T-cell (primary cell): ENCODE results near the gene CNTNAP2. TPM values are rescaled to one million over a fixed set of nuclear protein-coding genes. Genes with fewer than 3 reads are reported as not detected.

ENCODE experiments used
- ATAC-seq, 4 experiments: fragments of 200-7000 bp in 3 of 4; fragments of 150-1000 bp in 1 of 4; cut with Tn5 transposase; replicated peaks in 1 of 4; 1 replicate in 3 of 4; 2 replicates in 1 of 4; pipeline ENCODE4 v1.10.0; 2021; ENCODE audit warnings: moderate library complexity in 3 of 4, mild to moderate bottlenecking in 2 of 4, moderate number of reproducible peaks in 1 of 4
- CTCF ChIA-PET, 2 donors: fragments of 300-600 bp; sonication (Branson Sonifier 250); formaldehyde crosslinking; loops; one replicate each; lab custom pipeline; 2022; ENCODE audit warnings: antibody characterized with exemption in 2 of 2; lab: Charles Lee
- POLR2A ChIA-PET, 2 donors: fragments of 300-600 bp; sonication (Branson Sonifier 250); formaldehyde crosslinking; loops; one replicate each; lab custom pipeline; 2022; ENCODE audit warnings: antibody characterized with exemption in 2 of 2; lab: Charles Lee
- DNase-seq, 35 experiments: peaks; one replicate each; pipeline versions ENCODE4 v3.0.0 to v3.0.0-alpha.2; 2013 to 2023
- H3K27ac ChIP-seq: one replicate; pipeline ENCODE4 v1.5.1; 2013; ENCODE audit warnings: low read length
- H3K27me3 ChIP-seq, 2 experiments: replicated peaks in 1 of 2; 1 replicate in 1 of 2; 2 replicates in 1 of 2; pipeline versions ENCODE4 v1.6.1 to v1.7.0; 2013; ENCODE audit warnings: low read length in 1 of 2, mixed read lengths in 1 of 2; ENCODE audit not compliant: control insufficient read depth in 2 of 2, insufficient read depth in 2 of 2; ENCODE audit errors: extremely low read depth in 1 of 2
- H3K36me3 ChIP-seq, 2 donors: 1 replicate in 1 of 2; 2 replicates in 1 of 2; pipeline versions ENCODE4 v1.6.1 to v1.7.0; 2013; ENCODE audit warnings: low read length in 1 of 2; ENCODE audit not compliant: control insufficient read depth in 2 of 2, insufficient read depth in 1 of 2; ENCODE audit errors: extremely low read depth in 1 of 2
- H3K4me1 ChIP-seq, 2 experiments: 1 replicate in 1 of 2; 2 replicates in 1 of 2; pipeline versions ENCODE4 v1.6.1 to v1.7.0; 2013; ENCODE audit warnings: low read length in 2 of 2, mixed read lengths in 1 of 2; ENCODE audit not compliant: insufficient read depth in 2 of 2, control insufficient read depth in 1 of 2; ENCODE audit errors: extremely low read depth in 1 of 2
- H3K4me3 ChIP-seq, 2 donors: 1 replicate in 1 of 2; 2 replicates in 1 of 2; pipeline versions ENCODE4 v1.5.1 to v1.7.0; 2013; ENCODE audit warnings: mild to moderate bottlenecking in 2 of 2, low read length in 1 of 2, moderate library complexity in 1 of 2; ENCODE audit not compliant: control insufficient read depth in 1 of 2; ENCODE audit errors: extremely low read depth in 1 of 2
- H3K9me3 ChIP-seq: 2 replicates; pipeline ENCODE4 v1.7.0; 2013
- H3K27ac Mint-ChIP-seq, 2 donors: one replicate each; pipeline ENCODE4 v1.8.0; 2020 to 2021; ENCODE audit warnings: mild to moderate bottlenecking in 2 of 2, mixed read lengths in 2 of 2
- H3K27me3 Mint-ChIP-seq, 2 donors: one replicate each; pipeline ENCODE4 v1.8.0; 2021 to 2022; ENCODE audit warnings: mixed read lengths in 2 of 2
- H3K36me3 Mint-ChIP-seq: one replicate; pipeline ENCODE4 v1.8.0; 2021; ENCODE audit warnings: mixed read lengths
- H3K4me1 Mint-ChIP-seq, 3 donors: one replicate each; pipeline ENCODE4 v1.8.0; 2020 to 2022; ENCODE audit warnings: mixed read lengths in 3 of 3, mild to moderate bottlenecking in 1 of 3
- H3K4me3 Mint-ChIP-seq, 3 donors: one replicate each; pipeline ENCODE4 v1.8.0; 2020 to 2022; ENCODE audit warnings: mild to moderate bottlenecking in 3 of 3, mixed read lengths in 3 of 3, moderate library complexity in 3 of 3
- H3K9me3 Mint-ChIP-seq, 3 donors: one replicate each; pipeline ENCODE4 v1.8.0; 2020 to 2022; ENCODE audit warnings: mixed read lengths in 3 of 3
- WGBS: methylation state at CpG from one replicate; pipeline ENCODE4 v1.1.5; 2013; ENCODE audit warnings: missing lambda C conversion rate; ENCODE audit not compliant: insufficient coverage; 5-methylcytosine and 5-hydroxymethylcytosine counted together
- total RNA-seq, 35 experiments: library from RNA in 6 of 35; stranded (reverse) in 6 of 35; fragments of 120-200 nt in 1 of 35; gene quantifications; one replicate each; pipeline versions ENCODE4 v1.2.1 to v1.2.4 and lab custom pipeline; 2013 to 2026

Gene CNTNAP2
- total RNA-seq, 5 donors from 2014 or later (not counting 1 experiment from before 2014, with no cell fraction given) = 0.15 to 0.72 (median 0.21) TPM

DNA sequence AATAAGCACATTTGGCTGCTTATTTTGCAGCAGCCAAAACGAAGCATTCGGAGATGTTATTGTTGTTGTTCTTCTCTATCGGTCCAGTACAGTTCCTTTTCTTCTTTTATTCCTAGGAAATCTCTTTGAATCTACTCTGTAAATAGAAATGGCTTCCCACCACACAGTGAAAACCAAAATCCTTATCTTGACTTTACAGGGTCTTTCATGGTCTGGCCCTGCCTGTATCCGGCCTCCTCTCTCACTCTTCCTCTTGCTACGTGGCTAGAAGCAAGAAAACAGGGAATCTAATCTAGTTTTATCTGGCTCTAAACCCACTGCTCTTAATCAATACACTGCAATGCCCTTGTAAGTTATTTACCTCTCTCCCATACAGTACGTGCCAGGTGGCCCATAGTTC lies 1547.9 kb downstream of the CNTNAP2 start:
- Mint-ChIP-seq H3K36me3 (no peaks in the 10 kb centered on the region), H3K9me3 (peaks cover 11 to 15% (median 12%) of the 10 kb centered on the region in 3 donors), H3K4me1 (no peaks in the 10 kb centered on the region), H3K27ac (no peak overlapping the region), H3K27me3 (no peaks in the 10 kb centered on the region), H3K4me3 (no peak overlapping the region)
- CTCF ChIA-PET = no interaction called here
- Histone ChIP-seq H3K36me3 (no peaks in the 10 kb centered on the region), H3K4me3 (no peak overlapping the region), H3K27me3 (no peaks in the 10 kb centered on the region), H3K4me1 (no peaks in the 10 kb centered on the region), H3K27ac (no peak overlapping the region), H3K9me3 (no peaks in the 10 kb centered on the region)
- WGBS = 36% methylated on average over 3 of the region's 6 CpGs
- ATAC-seq (no peak), DNase-seq (no peak)
- POLR2A ChIA-PET = no interaction called here

DNA sequence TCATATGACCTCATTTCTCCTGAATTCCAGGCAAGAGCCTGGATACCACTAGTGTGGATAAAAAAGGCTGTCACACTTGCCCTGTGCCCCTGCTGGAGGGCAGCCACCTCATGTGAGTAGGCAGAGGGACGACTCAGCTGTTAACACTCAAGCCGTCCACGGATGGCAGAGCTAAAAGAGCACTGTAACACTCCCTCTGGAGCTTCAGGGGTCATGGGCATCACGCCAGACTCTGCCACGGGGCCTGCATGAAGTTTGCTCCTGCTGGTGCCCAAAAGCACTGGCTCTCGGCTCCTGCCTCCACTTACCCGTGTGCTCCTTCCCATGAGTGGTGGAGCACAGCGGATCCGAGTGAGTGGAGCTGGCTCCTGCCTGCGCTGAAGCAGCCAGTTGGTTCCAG lies 1554.2 kb downstream of the CNTNAP2 start:
- Histone ChIP-seq H3K27me3 (no peaks in the 10 kb centered on the region), H3K27ac (no peak overlapping the region), H3K36me3 (no peaks in the 10 kb centered on the region), H3K4me1 (no peaks in the 10 kb centered on the region), H3K9me3 (no peaks in the 10 kb centered on the region), H3K4me3 (no peak overlapping the region)
- ChIA-PET CTCF (no interaction called here), POLR2A (no interaction called here)
- DNase-seq (no peak), ATAC-seq (no peak)
- no peak overlapping the region for H3K4me3 Mint-ChIP-seq
- no peaks in the 10 kb centered on the region for H3K36me3 Mint-ChIP-seq
- H3K27me3 Mint-ChIP-seq = no peaks in the 10 kb centered on the region
- H3K9me3 Mint-ChIP-seq = peaks cover 3 to 10% (median 6%) of the 10 kb centered on the region in 3 donors
- H3K4me1 Mint-ChIP-seq = no peaks in the 10 kb centered on the region
- 83% methylated on average over 10 of the region's 10 CpGs for WGBS
- no peak overlapping the region for H3K27ac Mint-ChIP-seq

DNA sequence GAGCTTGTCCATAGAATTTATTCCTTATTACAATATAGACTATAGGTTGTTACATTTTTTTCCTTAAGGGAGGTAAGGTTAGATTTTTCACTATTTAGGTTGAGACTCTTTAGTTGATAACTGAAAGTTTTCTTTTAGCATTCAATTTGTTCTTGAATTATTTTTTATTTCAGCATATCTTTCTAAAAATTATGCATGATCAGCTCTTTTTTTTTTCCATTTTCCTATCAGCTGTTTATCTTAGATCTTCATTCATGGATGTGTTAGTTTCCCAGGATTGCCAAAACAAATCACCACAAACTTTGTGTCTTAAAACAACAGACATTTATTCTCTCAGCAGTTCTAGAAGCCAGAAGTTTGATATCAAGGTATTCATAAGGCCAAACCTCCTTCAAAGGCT lies 1558.1 kb downstream of the CNTNAP2 start:
- Histone ChIP-seq H3K27ac (no peak overlapping the region), H3K4me1 (no peaks in the 10 kb centered on the region), H3K9me3 (no peaks in the 10 kb centered on the region), H3K4me3 (no peak overlapping the region), H3K36me3 (no peaks in the 10 kb centered on the region), H3K27me3 (no peaks in the 10 kb centered on the region)
- ATAC-seq (no peak), DNase-seq (no peak)
- Mint-ChIP-seq H3K27me3 (no peaks in the 10 kb centered on the region), H3K9me3 (peaks cover 3 to 9% (median 4%) of the 10 kb centered on the region in 3 donors), H3K4me1 (no peaks in the 10 kb centered on the region), H3K36me3 (no peaks in the 10 kb centered on the region), H3K4me3 (no peak overlapping the region), H3K27ac (no peak overlapping the region)
- ChIA-PET POLR2A (no interaction called here), CTCF (no interaction called here)

DNA sequence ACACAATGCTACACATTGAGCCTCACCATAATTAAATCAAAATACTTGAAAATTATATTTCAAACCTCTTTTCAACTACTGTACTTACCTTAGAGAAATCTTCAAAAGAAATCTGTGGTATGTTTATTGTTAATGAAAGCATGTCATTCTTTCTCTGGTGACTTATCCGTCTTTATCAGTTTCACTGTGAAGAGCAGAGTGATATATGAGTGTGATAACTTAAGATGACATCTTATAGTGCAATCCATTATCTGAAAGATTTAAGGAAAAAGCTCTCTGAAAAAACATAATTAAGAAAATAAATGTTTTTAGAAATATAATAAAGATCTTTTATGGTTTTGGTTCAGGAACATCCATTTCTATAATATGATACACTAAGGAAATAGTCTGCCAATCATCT lies 1562.3 kb downstream of the CNTNAP2 start:
- H3K36me3 Mint-ChIP-seq = no peaks in the 10 kb centered on the region
- ChIA-PET POLR2A (no interaction called here), CTCF (no interaction called here)
- no peak overlapping the region for H3K4me3 Mint-ChIP-seq
- Histone ChIP-seq H3K4me1 (no peaks in the 10 kb centered on the region), H3K9me3 (no peaks in the 10 kb centered on the region), H3K27me3 (no peaks in the 10 kb centered on the region), H3K36me3 (no peaks in the 10 kb centered on the region), H3K4me3 (no peak overlapping the region), H3K27ac (no peak overlapping the region)
- no peak for ATAC-seq
- H3K27me3 Mint-ChIP-seq = no peaks in the 10 kb centered on the region
- no peak overlapping the region for H3K27ac Mint-ChIP-seq
- H3K4me1 Mint-ChIP-seq = no peaks in the 10 kb centered on the region
- WGBS = no CpG with 5 or more reads among the region's 1 CpG
- H3K9me3 Mint-ChIP-seq = peaks cover 4 to 9% (median 4%) of the 10 kb centered on the region in 3 donors
- DNase-seq = no peak

DNA sequence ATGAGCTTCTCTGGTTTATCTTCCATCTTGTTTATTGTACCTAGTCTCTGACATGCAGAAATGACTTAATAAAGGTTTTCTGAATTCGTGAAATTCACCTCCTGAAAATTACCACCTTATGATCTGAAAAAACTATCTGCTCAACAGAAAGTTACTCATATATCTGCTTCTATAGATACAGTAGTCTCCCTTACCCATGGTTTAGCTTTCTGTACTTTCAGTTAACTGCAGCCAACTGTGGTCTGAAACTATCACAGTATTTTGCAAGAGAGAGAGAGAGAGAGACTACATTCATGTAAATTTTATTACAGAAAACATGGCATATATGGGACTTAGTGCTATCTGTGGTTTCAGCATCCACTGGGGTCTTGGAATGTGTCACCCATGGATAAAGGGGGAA lies 1564.9 kb downstream of the CNTNAP2 start:
- ATAC-seq (no peak), DNase-seq (no peak)
- Histone ChIP-seq H3K4me1 (no peaks in the 10 kb centered on the region), H3K36me3 (no peaks in the 10 kb centered on the region), H3K27me3 (no peaks in the 10 kb centered on the region), H3K4me3 (no peak overlapping the region), H3K27ac (no peak overlapping the region), H3K9me3 (no peaks in the 10 kb centered on the region)
- WGBS = no CpG with 5 or more reads among the region's 1 CpG
- Mint-ChIP-seq H3K9me3 (peaks cover 4 to 9% (median 4%) of the 10 kb centered on the region in 3 donors), H3K4me1 (no peaks in the 10 kb centered on the region), H3K27me3 (no peaks in the 10 kb centered on the region), H3K36me3 (no peaks in the 10 kb centered on the region), H3K4me3 (no peak overlapping the region), H3K27ac (no peak overlapping the region)
- POLR2A ChIA-PET = no interaction called here
- CTCF ChIA-PET = no interaction called here

DNA sequence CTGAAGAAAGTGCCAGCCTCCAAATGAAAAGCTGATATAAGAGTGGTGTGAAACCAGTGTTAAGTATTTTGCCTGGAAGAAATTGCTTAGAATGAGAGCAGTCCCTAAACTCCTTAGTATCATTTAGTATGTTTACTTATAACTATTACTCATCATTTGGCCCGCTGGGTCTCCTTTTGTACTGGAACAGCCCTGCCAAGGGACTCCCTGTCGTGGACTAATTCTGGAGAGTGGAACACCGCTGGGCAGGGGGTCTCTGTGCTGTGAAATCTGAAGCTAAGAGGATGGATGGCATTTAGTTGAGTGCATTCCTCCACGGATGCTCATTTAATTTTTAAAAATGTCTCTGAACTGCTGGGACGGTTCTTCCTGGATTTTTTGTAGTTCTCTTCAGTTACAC lies 1584.1 kb downstream of the CNTNAP2 start:
- H3K4me1 ChIP-seq = no peaks in the 10 kb centered on the region
- H3K27me3 ChIP-seq = no peaks in the 10 kb centered on the region
- Mint-ChIP-seq H3K27me3 (no peaks in the 10 kb centered on the region), H3K9me3 (peaks cover 8 to 26% (median 23%) of the 10 kb centered on the region in 3 donors), H3K27ac (no peak overlapping the region), H3K36me3 (no peaks in the 10 kb centered on the region), H3K4me3 (no peak overlapping the region), H3K4me1 (no peaks in the 10 kb centered on the region)
- DNase-seq (no peak), ATAC-seq (no peak)
- CTCF ChIA-PET = no interaction called here
- 60% methylated on average over 1 of the region's 5 CpGs for WGBS
- H3K36me3 ChIP-seq = no peaks in the 10 kb centered on the region
- H3K27ac ChIP-seq = no peak overlapping the region
- POLR2A ChIA-PET = interaction anchor here in 1 of 2 donors (0.6 kb wide), 1 partner anchor 203 kb away, joined by 3 read pairs; no protein-coding TSS in a partner anchor
- no peaks in the 10 kb centered on the region for H3K9me3 ChIP-seq
- no peak overlapping the region for H3K4me3 ChIP-seq

DNA sequence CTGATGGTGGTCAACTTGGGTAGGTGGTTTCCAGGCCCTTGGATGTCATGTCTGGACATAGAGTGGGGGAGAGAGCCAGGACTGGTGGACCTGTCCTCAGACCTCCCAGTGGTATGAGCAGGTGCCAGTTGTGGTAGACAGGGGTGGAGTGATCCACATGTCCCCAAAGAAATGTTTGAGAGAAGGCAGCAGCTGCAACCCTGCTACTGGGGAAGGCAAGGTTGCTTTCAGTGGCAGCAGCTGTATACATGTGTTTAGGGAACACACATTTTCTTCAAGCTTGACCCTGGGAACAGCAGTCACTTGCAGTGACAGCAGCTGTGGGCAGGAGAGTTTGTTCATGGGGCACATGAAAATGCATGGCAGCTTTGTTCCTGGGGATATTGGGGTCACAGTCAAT lies 1591.3 kb downstream of the CNTNAP2 start:
- Mint-ChIP-seq H3K9me3 (peaks cover 13 to 39% (median 26%) of the 10 kb centered on the region in 3 donors), H3K27ac (no peak overlapping the region), H3K4me1 (no peaks in the 10 kb centered on the region), H3K27me3 (no peaks in the 10 kb centered on the region), H3K36me3 (no peaks in the 10 kb centered on the region), H3K4me3 (no peak overlapping the region)
- ChIA-PET POLR2A (no interaction called here), CTCF (no interaction called here)
- no peaks in the 10 kb centered on the region for H3K4me1 ChIP-seq
- no peaks in the 10 kb centered on the region for H3K36me3 ChIP-seq
- H3K27ac ChIP-seq = no peak overlapping the region
- no peak overlapping the region for H3K4me3 ChIP-seq
- ATAC-seq = no peak
- H3K9me3 ChIP-seq = no peaks in the 10 kb centered on the region
- H3K27me3 ChIP-seq = no peaks in the 10 kb centered on the region
- no peak for DNase-seq
